Measurements from ENCODE around the gene FUT7. TPM values are rescaled to one million over a fixed set of nuclear protein-coding genes. Genes with fewer than 3 reads are reported as not detected.

FUT7 gene
- total RNA-seq, 1 donor = not detected

DNA sequence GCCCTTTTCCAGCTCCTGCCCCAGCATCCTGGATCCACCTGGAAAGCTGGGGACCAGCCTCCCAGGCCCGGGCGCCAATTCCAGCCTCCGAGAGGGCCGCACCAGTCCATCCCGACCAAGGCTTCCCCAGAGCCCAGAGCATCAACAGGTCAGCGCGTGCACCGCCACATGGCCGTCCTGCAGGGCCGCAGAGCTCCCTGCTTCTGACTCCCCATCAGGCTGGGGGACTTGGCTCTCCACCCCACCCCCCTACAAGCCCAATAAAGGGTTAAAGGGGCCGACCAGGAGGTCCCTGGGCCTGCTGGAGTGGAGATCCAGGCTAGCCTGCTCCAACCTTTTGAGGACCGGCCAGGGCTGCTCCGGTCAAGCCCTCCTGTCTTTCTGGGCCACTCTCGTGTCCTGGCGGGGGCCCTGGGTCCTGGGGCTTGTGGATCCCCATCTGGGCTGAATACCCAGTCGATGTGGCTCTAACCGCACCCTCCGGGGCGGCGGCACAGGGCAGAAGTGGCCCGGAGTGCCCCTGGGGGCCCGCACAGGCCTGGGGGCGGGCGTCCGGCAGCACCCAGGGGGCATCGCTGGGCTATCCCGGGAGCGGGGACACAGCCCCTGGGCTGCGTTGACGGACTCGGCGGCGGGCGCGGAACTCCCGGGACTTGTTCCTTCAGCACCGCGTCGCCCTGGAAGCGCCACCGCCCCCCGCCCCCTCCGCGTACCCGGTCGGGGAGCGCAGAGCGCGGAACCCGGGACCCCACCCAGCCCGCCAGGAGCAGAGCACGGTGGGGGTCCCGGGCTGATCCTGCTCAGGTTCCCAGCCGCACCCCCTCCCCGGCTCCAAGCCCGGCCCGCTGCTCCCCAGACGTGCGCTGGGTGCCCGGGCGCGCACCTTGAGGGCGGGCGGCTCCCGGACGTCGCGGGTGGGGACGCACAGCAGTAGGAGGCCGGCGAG, 21.4 kb upstream of the FUT7 start:
- Histone ChIP-seq H3K4me3 (ENCODE audit: insufficient read depth, low read length) (no peak overlapping the region), H3K27me3 (ENCODE audit: insufficient read depth, low read length) (peaks cover 54% of the 10 kb centered on the region), H3K36me3 (ENCODE audit: insufficient read depth, low read length) (no peaks in the 10 kb centered on the region), H3K27ac (ENCODE audit: low read depth, low read length) (no peak overlapping the region), H3K4me1 (ENCODE audit: insufficient read depth, low read length) (no peaks in the 10 kb centered on the region), H2AFZ (ENCODE audit: low read length) (no peak overlapping the region), H3K4me2 (ENCODE audit: insufficient read depth, low read length) (no peak overlapping the region), H3K9me3 (ENCODE audit: low read depth, low read length) (no peaks in the 10 kb centered on the region), H3K79me2 (ENCODE audit: insufficient read depth, low read length) (no peaks in the 10 kb centered on the region), H4K20me1 (ENCODE audit: insufficient read depth, low read length) (peaks cover 5% of the 10 kb centered on the region)
- TF ChIP-seq, protein P1, sequence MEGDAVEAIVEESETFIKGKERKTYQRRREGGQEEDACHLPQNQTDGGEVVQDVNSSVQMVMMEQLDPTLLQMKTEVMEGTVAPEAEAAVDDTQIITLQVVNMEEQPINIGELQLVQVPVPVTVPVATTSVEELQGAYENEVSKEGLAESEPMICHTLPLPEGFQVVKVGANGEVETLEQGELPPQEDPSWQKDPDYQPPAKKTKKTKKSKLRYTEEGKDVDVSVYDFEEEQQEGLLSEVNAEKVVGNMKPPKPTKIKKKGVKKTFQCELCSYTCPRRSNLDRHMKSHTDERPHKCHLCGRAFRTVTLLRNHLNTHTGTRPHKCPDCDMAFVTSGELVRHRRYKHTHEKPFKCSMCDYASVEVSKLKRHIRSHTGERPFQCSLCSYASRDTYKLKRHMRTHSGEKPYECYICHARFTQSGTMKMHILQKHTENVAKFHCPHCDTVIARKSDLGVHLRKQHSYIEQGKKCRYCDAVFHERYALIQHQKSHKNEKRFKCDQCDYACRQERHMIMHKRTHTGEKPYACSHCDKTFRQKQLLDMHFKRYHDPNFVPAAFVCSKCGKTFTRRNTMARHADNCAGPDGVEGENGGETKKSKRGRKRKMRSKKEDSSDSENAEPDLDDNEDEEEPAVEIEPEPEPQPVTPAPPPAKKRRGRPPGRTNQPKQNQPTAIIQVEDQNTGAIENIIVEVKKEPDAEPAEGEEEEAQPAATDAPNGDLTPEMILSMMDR (IDR thresholded peaks at IDR 0.05; ENCODE audit: extremely low read depth, low read depth, low read length) = no peak
- DNase-seq (ENCODE audit: insufficient read length, low spot score, missing footprints) = no peak

DNA sequence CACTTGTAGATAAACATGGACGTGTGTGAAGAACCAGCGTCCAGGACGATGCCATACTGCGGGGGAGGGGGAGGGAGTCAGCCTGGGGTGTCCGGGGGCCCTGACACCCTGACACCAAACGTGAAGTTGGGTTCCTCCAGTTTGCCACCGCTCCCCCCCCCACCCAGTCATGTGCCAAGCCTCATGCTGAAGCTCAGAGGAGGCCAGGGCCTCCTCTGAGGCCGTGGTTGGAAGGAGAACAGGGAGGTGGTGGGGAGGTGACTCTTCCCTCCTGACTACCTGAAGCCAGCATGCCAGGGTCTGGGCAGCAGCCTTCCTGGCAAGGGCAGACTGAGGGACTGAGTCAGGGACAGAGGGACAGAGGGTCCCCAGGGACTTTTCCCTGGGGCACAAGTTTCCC, 20.4 kb upstream of the FUT7 start:
- H3K4me2 ChIP-seq (ENCODE audit: insufficient read depth, low read length) = no peak overlapping the region
- H3K9me3 ChIP-seq (ENCODE audit: low read depth, low read length) = no peaks in the 10 kb centered on the region
- no peak overlapping the region for H3K4me3 ChIP-seq (ENCODE audit: insufficient read depth, low read length)
- H3K79me2 ChIP-seq (ENCODE audit: insufficient read depth, low read length) = no peaks in the 10 kb centered on the region
- no peaks in the 10 kb centered on the region for H3K36me3 ChIP-seq (ENCODE audit: insufficient read depth, low read length)
- peaks cover 7% of the 10 kb centered on the region for H4K20me1 ChIP-seq (ENCODE audit: insufficient read depth, low read length)
- H3K27ac ChIP-seq (ENCODE audit: low read depth, low read length) = no peak overlapping the region
- H3K27me3 ChIP-seq (ENCODE audit: insufficient read depth, low read length) = peaks cover 62% of the 10 kb centered on the region
- no peak for DNase-seq (ENCODE audit: insufficient read length, low spot score, missing footprints)
- TF ChIP-seq, protein P1 (IDR thresholded peaks at IDR 0.05; ENCODE audit: extremely low read depth, low read depth, low read length) = no peak
- no peaks in the 10 kb centered on the region for H3K4me1 ChIP-seq (ENCODE audit: insufficient read depth, low read length)
- no peak overlapping the region for H2AFZ ChIP-seq (ENCODE audit: low read length)

DNA sequence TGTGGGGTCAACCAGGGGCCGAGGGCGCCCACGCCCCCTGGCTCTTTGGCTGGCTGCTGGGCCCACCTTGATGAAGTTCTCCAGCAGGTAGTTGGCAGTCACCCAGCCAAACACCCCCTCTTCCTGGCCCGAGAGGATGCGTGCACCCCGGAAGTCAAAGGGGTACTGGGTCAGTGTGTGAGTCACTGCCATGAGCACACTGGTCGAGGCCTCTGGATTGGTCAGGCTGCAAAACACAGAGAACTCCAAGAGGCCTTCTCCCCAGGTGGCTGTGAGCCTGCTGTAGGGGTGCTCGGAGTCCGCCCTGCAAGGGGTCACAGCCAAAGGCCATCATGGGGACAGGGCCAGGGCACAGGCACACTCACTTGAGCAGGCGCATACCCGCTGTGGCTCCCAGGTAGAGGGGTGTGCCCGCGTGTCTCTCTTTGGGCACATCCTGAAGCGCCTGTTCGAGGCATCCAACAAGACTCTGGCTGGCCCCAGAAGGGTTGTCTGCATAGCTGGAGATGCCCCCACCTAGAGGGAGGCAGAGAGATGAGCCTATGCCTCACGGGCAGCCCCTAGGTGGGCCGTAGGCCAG, 19.3 kb upstream of the FUT7 start:
- TF ChIP-seq, protein P1 (IDR thresholded peaks at IDR 0.05; ENCODE audit: extremely low read depth, low read depth, low read length) = no peak
- H3K79me2 ChIP-seq (ENCODE audit: insufficient read depth, low read length) = no peaks in the 10 kb centered on the region
- H3K9me3 ChIP-seq (ENCODE audit: low read depth, low read length) = no peaks in the 10 kb centered on the region
- H3K4me3 ChIP-seq (ENCODE audit: insufficient read depth, low read length) = no peak overlapping the region
- H3K4me2 ChIP-seq (ENCODE audit: insufficient read depth, low read length) = no peak overlapping the region
- H3K27ac ChIP-seq (ENCODE audit: low read depth, low read length) = no peak overlapping the region
- no peaks in the 10 kb centered on the region for H3K36me3 ChIP-seq (ENCODE audit: insufficient read depth, low read length)
- peaks cover 4% of the 10 kb centered on the region for H3K4me1 ChIP-seq (ENCODE audit: insufficient read depth, low read length)
- H4K20me1 ChIP-seq (ENCODE audit: insufficient read depth, low read length) = peaks cover 14% of the 10 kb centered on the region
- no peak overlapping the region for H2AFZ ChIP-seq (ENCODE audit: low read length)
- peaks cover 63% of the 10 kb centered on the region for H3K27me3 ChIP-seq (ENCODE audit: insufficient read depth, low read length)
- DNase-seq (ENCODE audit: insufficient read length, low spot score, missing footprints) = no peak

DNA sequence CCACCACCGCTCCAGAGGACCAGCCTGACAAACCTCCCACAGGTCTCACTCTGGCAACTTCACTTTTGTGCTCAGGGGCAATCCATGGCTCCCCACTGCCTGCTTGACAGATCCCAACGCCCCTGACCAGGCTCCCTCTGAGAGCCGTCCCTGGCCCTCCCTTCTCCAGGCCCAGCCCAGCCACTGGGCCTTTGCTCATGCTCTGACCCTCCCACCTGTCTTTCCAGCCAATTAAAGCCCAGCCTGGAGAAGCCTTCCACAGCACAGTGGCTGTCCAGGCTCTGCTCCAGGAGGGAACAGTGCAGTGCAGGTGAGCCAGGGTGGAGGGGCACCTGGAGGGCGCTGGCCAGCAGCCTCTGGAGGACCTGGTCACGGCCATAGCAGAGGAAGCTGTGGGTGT, 18.7 kb upstream of the FUT7 start:
- H3K36me3 ChIP-seq (ENCODE audit: insufficient read depth, low read length) = no peaks in the 10 kb centered on the region
- no peak overlapping the region for H3K27ac ChIP-seq (ENCODE audit: low read depth, low read length)
- no peak overlapping the region for H3K4me2 ChIP-seq (ENCODE audit: insufficient read depth, low read length)
- H3K4me1 ChIP-seq (ENCODE audit: insufficient read depth, low read length) = peaks cover 6% of the 10 kb centered on the region
- TF ChIP-seq, protein P1 (IDR thresholded peaks at IDR 0.05; ENCODE audit: extremely low read depth, low read depth, low read length) = no peak
- H3K27me3 ChIP-seq (ENCODE audit: insufficient read depth, low read length) = peaks cover 63% of the 10 kb centered on the region
- H3K9me3 ChIP-seq (ENCODE audit: low read depth, low read length) = no peaks in the 10 kb centered on the region
- DNase-seq (ENCODE audit: insufficient read length, low spot score, missing footprints) = peak; percentile 95
- H4K20me1 ChIP-seq (ENCODE audit: insufficient read depth, low read length) = peaks cover 14% of the 10 kb centered on the region
- H3K79me2 ChIP-seq (ENCODE audit: insufficient read depth, low read length) = no peaks in the 10 kb centered on the region
- H2AFZ ChIP-seq (ENCODE audit: low read length) = no peak overlapping the region
- no peak overlapping the region for H3K4me3 ChIP-seq (ENCODE audit: insufficient read depth, low read length)

Data from osteoblast (primary cell).